Measurements from ENCODE around the gene SYT6. TPM values are rescaled to one million over a fixed set of nuclear protein-coding genes. Genes with fewer than 3 reads are reported as not detected.

SYT6 gene, protein sequence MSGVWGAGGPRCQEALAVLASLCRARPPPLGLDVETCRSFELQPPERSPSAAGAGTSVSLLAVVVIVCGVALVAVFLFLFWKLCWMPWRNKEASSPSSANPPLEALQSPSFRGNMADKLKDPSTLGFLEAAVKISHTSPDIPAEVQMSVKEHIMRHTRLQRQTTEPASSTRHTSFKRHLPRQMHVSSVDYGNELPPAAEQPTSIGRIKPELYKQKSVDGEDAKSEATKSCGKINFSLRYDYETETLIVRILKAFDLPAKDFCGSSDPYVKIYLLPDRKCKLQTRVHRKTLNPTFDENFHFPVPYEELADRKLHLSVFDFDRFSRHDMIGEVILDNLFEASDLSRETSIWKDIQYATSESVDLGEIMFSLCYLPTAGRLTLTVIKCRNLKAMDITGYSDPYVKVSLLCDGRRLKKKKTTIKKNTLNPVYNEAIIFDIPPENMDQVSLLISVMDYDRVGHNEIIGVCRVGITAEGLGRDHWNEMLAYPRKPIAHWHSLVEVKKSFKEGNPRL
- total RNA-seq: not detected in 2 replicates

DNA sequence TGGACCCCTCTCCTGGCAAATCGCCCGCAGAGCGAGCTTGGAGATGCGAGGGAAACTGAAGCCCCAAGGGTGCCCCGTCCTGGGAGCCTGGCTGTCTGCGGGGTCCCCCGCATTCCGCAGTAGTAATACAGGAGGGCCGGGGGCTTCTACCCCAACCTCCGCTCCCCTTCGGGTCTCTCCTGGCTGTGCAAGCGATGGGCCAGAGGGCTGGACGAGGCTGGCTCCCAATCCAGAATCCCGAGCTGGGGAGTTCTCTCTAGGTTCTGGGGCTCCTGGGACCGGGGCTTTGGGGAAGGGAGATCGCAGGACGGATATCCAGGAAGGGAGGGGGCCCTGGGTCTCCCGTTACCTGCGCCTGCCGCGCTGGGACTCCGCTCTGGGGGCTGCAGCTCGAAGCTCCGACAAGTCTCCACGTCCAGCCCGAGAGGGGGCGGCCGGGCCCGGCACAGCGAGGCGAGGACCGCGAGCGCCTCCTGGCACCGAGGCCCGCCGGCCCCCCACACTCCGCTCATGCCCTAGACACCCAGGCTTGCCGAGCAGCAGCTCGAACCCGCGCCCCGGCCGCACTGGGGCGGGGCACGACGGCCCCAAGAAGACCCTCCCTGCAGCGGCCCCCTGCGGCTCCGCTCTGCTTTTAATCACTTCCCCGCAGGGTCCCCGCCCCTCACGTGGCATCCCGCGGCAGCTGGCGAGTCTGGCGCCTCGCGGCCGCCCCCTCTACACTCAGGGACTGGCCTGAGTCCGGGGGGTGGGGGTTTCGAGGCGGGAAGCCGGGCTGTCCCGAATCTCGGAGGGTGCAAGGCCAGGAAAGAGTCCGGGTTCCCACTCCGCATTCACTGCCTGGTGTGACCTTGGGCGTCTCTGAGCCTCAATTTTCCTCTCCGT lies at the start of gene SYT6:
Gene SYT6 (minus strand): TSS at position 609 of the 885 bp plus-strand sequence. CDS start 97 bp downstream, at position 512.

Other genes with a start within 250 kb of the SYT6 start
- 37.1 and 43.9 TPM in 2 replicates for gene AP4B1, start 249.1 kb downstream of the SYT6 start, total RNA-seq
- gene DCLRE1B, start 248.5 kb downstream of the SYT6 start, total RNA-seq: 10.5 and 12.8 TPM in 2 replicates
- gene HIPK1, start 224.5 kb downstream of the SYT6 start, total RNA-seq: 53.9 and 58.1 TPM in 2 replicates
- gene OLFML3, start 174.4 kb downstream of the SYT6 start, total RNA-seq: 0.36 and 0.53 TPM in 2 replicates

All from thoracic aorta endothelial cell (primary cell).